ENCODE measurements around the gene TAAR1. TPM values are rescaled to one million over a fixed set of nuclear protein-coding genes. Genes with fewer than 3 reads are reported as not detected.

Gene TAAR1
- total RNA-seq, 1 experiment from 2014 or later: not detected

- H2BK120ac ChIP-seq (ENCODE audit: low read depth, low read length, poor library complexity, severe bottlenecking): no peak overlapping the region
- H3K4ac ChIP-seq (ENCODE audit: low read depth, low read length): no peak overlapping the region
- no peak overlapping the region for H3K9ac ChIP-seq (ENCODE audit: extremely low read depth, insufficient read length, low read length)
- no peak overlapping the region for H2AFZ ChIP-seq (ENCODE audit: low read length)
- no peaks in the 10 kb centered on the region for H3K23me2 ChIP-seq (ENCODE audit: insufficient read length, low read depth, low read length, poor library complexity, severe bottlenecking)
- no peak overlapping the region for H4K91ac ChIP-seq (ENCODE audit: insufficient read length, low read depth, low read length)
- no CpG with 5 or more reads among the region's 2 CpGs for WGBS (ENCODE audit: extremely low coverage, insufficient read length, low lambda C conversion rate)
- no peak overlapping the region for H3K4me3 Mint-ChIP-seq
- H3K4me1 ChIP-seq (ENCODE audit: insufficient read depth, low read length): no peaks in the 10 kb centered on the region
- H2BK5ac ChIP-seq (ENCODE audit: insufficient read length, low read length): no peak overlapping the region
- no peak overlapping the region for H3K56ac ChIP-seq (ENCODE audit: insufficient read length, low read depth, low read length)
- TF ChIP-seq CTCF (conservative IDR thresholded peaks at IDR 0.05): no peak
- DNase-seq: no peak
- H3K27me3 Mint-ChIP-seq (ENCODE audit: low read depth): no peaks in the 10 kb centered on the region
- H3K23ac ChIP-seq (ENCODE audit: insufficient read length, low read depth, low read length): no peak overlapping the region
- H3K27ac Mint-ChIP-seq: no peak overlapping the region
- no peak overlapping the region for H3T11ph ChIP-seq (ENCODE audit: low read length)
- H3K79me2 ChIP-seq (ENCODE audit: insufficient read depth, low read length): no peaks in the 10 kb centered on the region
- H3K9me3 ChIP-seq (ENCODE audit: control insufficient read depth, low read depth, low read length): no peaks in the 10 kb centered on the region
- no peak overlapping the region for H2BK20ac ChIP-seq (ENCODE audit: low read depth, low read length, poor library complexity, severe bottlenecking)
- H4K20me1 ChIP-seq (ENCODE audit: control insufficient read depth, insufficient read depth, insufficient read length): no peaks in the 10 kb centered on the region
- no peak overlapping the region for H4K8ac ChIP-seq (replicated peaks; ENCODE audit: insufficient read length, low read depth, low read length)
- H3K36me3 Mint-ChIP-seq (ENCODE audit: insufficient read depth in 1 of 3, low read depth in 3 of 3): peaks cover 0 to 2% (median under 1%) of the 10 kb centered on the region in 3 experiments; a peak in 1 of 7 replicates
- H3K14ac ChIP-seq (ENCODE audit: insufficient read depth, low read length): no peak overlapping the region
- H2AK5ac ChIP-seq (ENCODE audit: insufficient read length, low read length): no peak overlapping the region
- no peak overlapping the region for H3K27ac ChIP-seq (ENCODE audit: insufficient read length, low read depth, low read length)
- peaks cover 0 to 4% of the 10 kb centered on the region in 2 experiments; a peak in 2 of 5 replicates for H3K9me3 Mint-ChIP-seq
- no peak overlapping the region for H2BK15ac ChIP-seq (ENCODE audit: low read depth, low read length)
- H3K27me3 ChIP-seq (ENCODE audit: insufficient read depth, low read length): no peaks in the 10 kb centered on the region
- no peak overlapping the region for H4K5ac ChIP-seq (ENCODE audit: insufficient read length, low read depth, low read length)
- no peaks in the 10 kb centered on the region for H3K79me1 ChIP-seq (ENCODE audit: insufficient read depth, low read depth, low read length, poor library complexity, severe bottlenecking)
- H2BK12ac ChIP-seq (ENCODE audit: insufficient read length, low read depth, low read length): no peak overlapping the region
- H3K4me1 Mint-ChIP-seq: no peaks in the 10 kb centered on the region
- H3K4me2 ChIP-seq (ENCODE audit: insufficient read depth, insufficient read length, low read length): no peak overlapping the region
- no peak overlapping the region for H3K18ac ChIP-seq (ENCODE audit: insufficient read length, low read depth, low read length)
Observed at GRCh38 chr6:132633362-132633761, 25.6 kb downstream of the TAAR1 start.
